OCI-LY7 (cell line): ENCODE data around the gene ZNF593OS. TPM values are rescaled to one million over a fixed set of nuclear protein-coding genes. Genes with fewer than 3 reads are reported as not detected.
A peak's percentile ranks its signal among the peaks of the same experiment; 100 is the strongest.

Experiments
- BruUV-seq: library from RNA; stranded (reverse); fragments of 400-500 nt; replicated peaks from 2 replicates; lab custom pipeline; 2021; lab: Mats Ljungman, UMichigan
- CTCF ChIA-PET: fragments of 300-600 bp; sonication (Branson Sonifier 250); formaldehyde crosslinking; loops from one replicate; lab custom pipeline; 2022; ENCODE audit warnings: antibody characterized with exemption; ENCODE audit not compliant: unreplicated experiment; lab: Charles Lee
- POLR2A ChIA-PET: fragments of 300-600 bp; sonication (Branson Sonifier 250); formaldehyde crosslinking; loops from one replicate; lab custom pipeline; 2022; ENCODE audit warnings: antibody characterized with exemption; lab: Charles Lee
- DNase-seq: peaks from one replicate; pipeline ENCODE4 v3.0.0-alpha.2; 2015; ENCODE audit warnings: low spot score
- H2AFZ ChIP-seq: fragments of 200-600 bp; sonication (generic), shearing (Covaris generic); 2 replicates; pipeline ENCODE4 v1.6.1; 2014; ENCODE audit warnings: mild to moderate bottlenecking, antibody characterized with exemption, low read length, moderate library complexity
- H3K27ac ChIP-seq: fragments of 200-600 bp; sonication (generic); 2 replicates; pipeline ENCODE4 v1.5.1; 2014; ENCODE audit warnings: mixed run types, low read depth, mild to moderate bottlenecking, moderate library complexity, low read length, inconsistent platforms; ENCODE audit not compliant: poor library complexity, severe bottlenecking
- H3K36me3 ChIP-seq: fragments of 200-600 bp; sonication (generic); 2 replicates; pipeline ENCODE4 v1.6.1; 2014; ENCODE audit warnings: mild to moderate bottlenecking, antibody characterized with exemption, low read length, moderate library complexity, mixed read lengths; ENCODE audit not compliant: insufficient read depth
- H3K4me1 ChIP-seq: fragments of 200-600 bp; sonication (generic); 2 replicates; pipeline ENCODE4 v1.5.1; 2014; ENCODE audit warnings: mild to moderate bottlenecking, low read length; ENCODE audit not compliant: insufficient read depth, poor library complexity, severe bottlenecking
- H3K4me2 ChIP-seq: fragments of 200-600 bp; sonication (generic); 2 replicates; pipeline ENCODE4 v1.6.1; 2014; ENCODE audit warnings: mild to moderate bottlenecking, low read length
- H3K4me3 ChIP-seq: fragments of 200-600 bp; sonication (generic); 2 replicates; pipeline ENCODE4 v1.5.1; 2014; ENCODE audit warnings: mild to moderate bottlenecking, low read depth, low read length; ENCODE audit not compliant: poor library complexity, severe bottlenecking
- H3K79me2 ChIP-seq: fragments of 200-600 bp; sonication (generic); 2 replicates; pipeline ENCODE4 v1.6.1; 2016; ENCODE audit warnings: low read depth, mild to moderate bottlenecking, low read length, moderate library complexity, mixed read lengths; ENCODE audit not compliant: insufficient read depth
- H3K9me2 ChIP-seq: fragments of 200-600 bp; sonication (generic); 2 replicates; pipeline ENCODE4 v1.6.1; 2016; ENCODE audit warnings: mild to moderate bottlenecking, low read length, mixed read lengths; ENCODE audit not compliant: insufficient read depth
- H3K9me3 ChIP-seq: fragments of 200-600 bp; sonication (generic); 2 replicates; pipeline ENCODE4 v1.6.1; 2014; ENCODE audit warnings: mild to moderate bottlenecking, mixed run types, low read length, mixed read lengths
- H4K20me1 ChIP-seq: fragments of 200-600 bp; sonication (generic); 2 replicates; pipeline ENCODE4 v1.6.1; 2014; ENCODE audit warnings: mild to moderate bottlenecking, antibody characterized with exemption, low read length, moderate library complexity, mixed read lengths; ENCODE audit not compliant: insufficient read depth
- CTCF ChIP-seq: fragments of 200-600 bp; sonication (generic); conservative IDR thresholded peaks from 2 replicates; pipeline ENCODE4 v1.5.1; 2014; ENCODE audit warnings: mild to moderate bottlenecking, antibody characterized with exemption, low read length, moderate library complexity, mixed read lengths
- EZH2phosphoT487 ChIP-seq: fragments of 200-600 bp; sonication (generic); IDR thresholded peaks from 2 replicates; pipeline ENCODE4 v1.6.1; 2018; ENCODE audit warnings: low read depth, borderline replicate concordance, mild to moderate bottlenecking, mixed run types, antibody characterized with exemption, low read length, moderate library complexity, mixed read lengths
- intact Hi-C: fragments of 100-400 bp; cut with micrococcal nuclease; formaldehyde crosslinking; loops from one replicate; pipeline ENCODE4 v1.10.0; 2022; ENCODE audit not compliant: unreplicated experiment
- total RNA-seq, 2 experiments: library from RNA; depleted of rRNA in 1 of 2; stranded (reverse); fragments of >200 nt in 1 of 2; shearing (Covaris generic) in 1 of 2; gene quantifications; 2 replicates each; pipeline ENCODE4 v1.2.3, GENCODE V29; 2014 to 2022

ZNF593OS gene
- total RNA-seq, 2 experiments from 2014 or later = not detected

- intact Hi-C loops = no loop called here
- H3K27ac ChIP-seq = no peak overlapping the region
- no peaks in the 10 kb centered on the region for H3K9me2 ChIP-seq
- peaks cover 11% of the 10 kb centered on the region for H3K4me1 ChIP-seq
- no peaks in the 10 kb centered on the region for H3K9me3 ChIP-seq
- H2AFZ ChIP-seq = no peak overlapping the region
- CTCF ChIA-PET = no interaction called here
- peak overlapping the region; percentile 16 for H3K4me2 ChIP-seq
- DNase-seq = no peak
- POLR2A ChIA-PET = no interaction called here
- no peak overlapping the region for H3K4me3 ChIP-seq
- BruUV-seq = no TSS peak
- no peaks in the 10 kb centered on the region for H3K79me2 ChIP-seq
- no peaks in the 10 kb centered on the region for H4K20me1 ChIP-seq
- no peaks in the 10 kb centered on the region for H3K36me3 ChIP-seq
- TF ChIP-seq EZH2phosphoT487 = no peak
- no peak for TF ChIP-seq CTCF
Observed at GRCh38 chr1:26156285-26157038, 15.2 kb downstream of the ZNF593OS start.

GRCh38 chr1:26155370-26156284 is 16.0 kb downstream of the ZNF593OS start:
- ChIA-PET CTCF (no interaction called here), POLR2A (no interaction called here)
- Histone ChIP-seq H4K20me1 (no peaks in the 10 kb centered on the region), H3K4me2 (no peak overlapping the region; the same call in 1 of the 2 replicates), H3K27ac (no peak overlapping the region), H3K79me2 (no peaks in the 10 kb centered on the region), H3K9me3 (no peaks in the 10 kb centered on the region), H3K4me1 (peaks cover 11% of the 10 kb centered on the region), H2AFZ (no peak overlapping the region), H3K4me3 (no peak overlapping the region), H3K36me3 (no peaks in the 10 kb centered on the region), H3K9me2 (no peaks in the 10 kb centered on the region)
- intact Hi-C loops = no loop called here
- no peak for DNase-seq
- TF ChIP-seq CTCF (no peak), EZH2phosphoT487 (no peak)
- BruUV-seq = no TSS peak
